Activated effector memory CD4-positive, alpha-beta T cell treated with anti-CD3 and anti-CD28 coated beads, Interleukin-2, amount 50 U/mL, for 16 hours (primary cell): ENCODE data around the gene SLC9A5.
A peak's percentile ranks its signal among the peaks of the same experiment; 100 is the strongest.

Experiments used
- DNase-seq: peaks from one replicate; pipeline ENCODE4 v3.0.0-alpha.2; 2020

SLC9A5 gene

DNA sequence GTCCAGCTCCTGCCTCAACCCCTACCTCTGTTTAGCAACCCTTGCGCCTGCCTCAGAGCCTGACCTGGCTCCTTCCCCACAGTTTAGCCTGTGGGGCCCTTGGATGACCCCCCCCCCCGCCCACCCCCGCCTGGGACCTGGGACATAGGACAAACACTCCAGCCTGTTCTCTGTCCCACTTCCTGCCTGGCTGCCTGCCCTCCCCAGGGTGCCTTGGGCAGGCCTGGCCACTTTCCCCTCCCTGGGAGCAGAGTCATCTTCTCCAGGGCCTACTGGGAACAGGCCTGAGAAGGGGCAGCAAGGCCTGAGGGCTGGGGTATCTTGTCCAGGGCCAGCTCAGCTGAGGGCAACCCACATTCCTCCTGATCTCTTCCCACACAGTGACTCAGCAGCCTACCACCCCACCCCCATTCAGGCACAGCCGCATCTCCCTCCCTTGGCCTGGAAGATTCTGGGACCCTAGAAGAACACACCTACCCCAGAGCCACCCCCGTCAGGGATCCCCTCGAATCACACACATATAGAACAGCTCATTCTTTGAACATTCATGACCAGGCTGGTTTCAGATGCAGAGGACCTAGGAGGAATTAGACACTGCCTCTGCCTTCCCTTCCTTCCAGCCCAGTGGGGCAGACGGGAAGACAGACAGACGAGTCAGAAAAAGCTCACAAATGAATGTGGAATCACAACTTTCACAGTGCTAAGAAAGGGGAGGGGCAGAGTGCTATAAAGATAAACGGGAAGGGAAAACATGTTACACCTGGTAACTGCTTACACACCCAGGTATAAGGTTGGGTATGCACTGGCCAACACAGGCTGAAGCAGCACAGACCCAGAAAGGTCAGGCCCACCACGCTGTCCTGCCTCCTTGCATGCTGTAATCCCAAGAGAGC, 7.5 kb upstream of the SLC9A5 start:
- DNase-seq, result no peak

DNA sequence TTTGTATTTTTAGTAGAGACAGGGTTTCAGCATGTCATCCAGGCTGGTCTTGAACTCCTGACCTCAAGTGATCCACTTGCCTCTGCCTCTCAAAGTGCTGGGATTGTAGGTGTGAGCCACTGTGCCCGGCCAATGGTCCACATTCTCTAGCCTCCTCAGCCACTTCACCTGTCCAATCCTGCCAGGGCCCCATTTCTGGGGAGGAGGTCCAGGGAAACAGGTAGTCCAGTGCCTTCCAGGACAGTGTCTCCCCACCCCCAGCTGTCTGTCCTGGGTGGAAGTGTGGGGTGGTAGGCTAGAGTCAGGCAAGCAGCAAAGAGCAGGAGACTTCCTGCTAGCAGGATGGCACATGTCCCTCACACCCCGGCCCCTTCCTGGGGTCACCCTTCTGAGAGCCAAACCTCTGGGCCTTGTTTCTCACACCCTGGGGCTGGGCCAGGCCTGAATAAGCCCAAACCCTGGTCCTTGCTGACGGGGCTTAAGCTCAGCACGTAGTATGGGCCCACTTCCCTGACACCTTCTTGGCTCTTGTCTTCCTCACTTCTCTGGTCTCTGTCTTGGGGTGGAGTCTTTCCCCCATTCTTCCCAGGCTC, 6.5 kb upstream of the SLC9A5 start:
- no peak for DNase-seq

DNA sequence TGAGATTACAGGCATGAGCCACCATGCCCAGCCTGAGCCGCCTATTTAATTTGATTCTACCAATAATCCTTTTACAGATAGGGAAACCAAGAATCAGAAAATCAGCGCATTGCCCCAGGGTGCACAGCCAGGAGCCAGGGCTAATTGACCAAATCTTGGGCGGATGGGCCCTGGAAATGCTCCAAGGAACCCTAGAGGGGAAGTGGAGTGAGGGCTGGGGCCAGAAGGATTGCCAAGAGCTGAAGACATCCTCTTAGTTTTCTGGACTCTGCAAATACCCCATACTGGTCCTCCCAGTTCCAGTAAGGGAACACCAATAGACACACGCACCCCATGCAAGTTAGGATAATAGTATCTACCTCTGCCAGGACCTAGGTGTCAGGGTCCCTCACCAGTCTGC, 5.3 kb upstream of the SLC9A5 start:
- peak; percentile 56 for DNase-seq

DNA sequence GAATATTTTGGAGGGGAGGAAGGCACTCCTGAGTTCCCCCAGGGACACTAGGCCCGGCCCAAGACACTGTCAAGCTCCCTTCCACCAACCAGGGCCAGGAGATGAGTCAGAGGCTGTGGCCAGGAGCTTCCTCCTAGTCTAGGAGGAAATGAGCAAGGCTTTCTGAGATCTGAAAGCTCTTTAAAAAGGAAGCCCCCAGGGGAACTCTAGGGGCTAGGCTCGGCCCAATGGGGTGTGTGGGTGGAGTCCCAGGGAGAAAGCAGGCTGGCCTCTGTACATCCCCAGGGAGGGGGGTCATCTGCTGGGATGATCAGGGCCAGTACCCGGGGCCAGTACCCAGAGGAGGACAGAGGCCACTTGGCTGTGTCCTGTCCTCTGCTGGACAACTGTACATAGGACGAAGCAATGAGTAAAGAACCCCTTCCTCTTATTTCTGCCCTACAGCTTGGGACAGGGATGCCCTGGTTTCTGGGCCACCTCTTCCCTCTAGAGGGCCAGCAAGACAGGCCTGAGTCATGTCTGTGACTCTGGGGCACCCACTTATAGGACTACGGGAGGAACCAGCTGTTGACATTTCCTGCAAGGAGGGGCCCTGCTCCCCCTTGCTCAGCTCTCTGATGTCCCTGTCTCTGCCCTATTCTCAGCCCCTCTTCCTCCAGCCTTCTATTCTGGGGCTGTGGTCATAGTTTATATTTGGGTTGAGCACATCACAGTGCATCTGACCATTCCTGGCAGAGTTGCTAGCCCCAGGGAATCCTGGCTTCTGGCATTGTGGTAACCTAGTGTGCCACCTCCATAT, 4.2 kb upstream of the SLC9A5 start:
- DNase-seq, result peak; percentile 92

DNA sequence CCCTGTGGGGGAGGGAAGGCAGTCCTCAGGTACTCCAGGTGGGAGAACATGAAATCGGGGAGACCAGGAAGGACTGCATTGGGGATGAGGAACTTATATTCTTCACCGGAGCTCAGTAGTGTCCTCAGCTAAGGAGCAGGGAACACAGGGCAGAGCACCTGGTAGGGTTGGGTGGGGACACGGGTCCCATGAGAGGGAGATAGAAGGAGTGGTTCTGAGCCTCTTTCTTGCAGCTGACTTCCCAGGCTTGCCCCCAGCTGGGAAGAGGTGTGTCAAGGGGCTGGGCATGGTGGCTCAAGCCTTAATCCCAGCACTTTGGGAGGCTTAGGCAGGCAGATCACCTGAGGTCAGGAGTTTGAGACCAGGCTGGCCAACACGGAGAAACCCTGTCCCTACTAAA, 3.6 kb upstream of the SLC9A5 start:
- peak; percentile 62 for DNase-seq

DNA sequence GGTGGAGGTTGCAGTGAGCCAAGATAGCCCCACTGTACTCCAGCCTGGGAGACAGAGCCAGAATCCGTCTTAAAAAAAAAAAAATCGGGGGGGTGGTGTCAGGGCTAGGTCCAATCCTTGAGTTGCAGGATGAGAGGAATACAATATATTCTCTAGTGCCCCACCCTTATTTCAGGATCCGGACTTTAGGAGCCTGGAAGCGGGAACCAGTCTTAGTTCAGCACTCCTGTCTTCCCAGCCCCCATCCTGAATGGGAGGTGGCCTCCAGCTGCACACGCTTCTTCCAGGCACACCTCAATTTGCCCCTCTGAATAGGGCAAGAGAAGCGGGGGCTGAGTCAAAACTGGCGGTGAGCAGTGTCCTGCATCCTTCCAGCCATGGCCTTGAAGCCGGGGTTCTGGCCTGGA, 3.1 kb upstream of the SLC9A5 start:
- peak; percentile 54 for DNase-seq

DNA sequence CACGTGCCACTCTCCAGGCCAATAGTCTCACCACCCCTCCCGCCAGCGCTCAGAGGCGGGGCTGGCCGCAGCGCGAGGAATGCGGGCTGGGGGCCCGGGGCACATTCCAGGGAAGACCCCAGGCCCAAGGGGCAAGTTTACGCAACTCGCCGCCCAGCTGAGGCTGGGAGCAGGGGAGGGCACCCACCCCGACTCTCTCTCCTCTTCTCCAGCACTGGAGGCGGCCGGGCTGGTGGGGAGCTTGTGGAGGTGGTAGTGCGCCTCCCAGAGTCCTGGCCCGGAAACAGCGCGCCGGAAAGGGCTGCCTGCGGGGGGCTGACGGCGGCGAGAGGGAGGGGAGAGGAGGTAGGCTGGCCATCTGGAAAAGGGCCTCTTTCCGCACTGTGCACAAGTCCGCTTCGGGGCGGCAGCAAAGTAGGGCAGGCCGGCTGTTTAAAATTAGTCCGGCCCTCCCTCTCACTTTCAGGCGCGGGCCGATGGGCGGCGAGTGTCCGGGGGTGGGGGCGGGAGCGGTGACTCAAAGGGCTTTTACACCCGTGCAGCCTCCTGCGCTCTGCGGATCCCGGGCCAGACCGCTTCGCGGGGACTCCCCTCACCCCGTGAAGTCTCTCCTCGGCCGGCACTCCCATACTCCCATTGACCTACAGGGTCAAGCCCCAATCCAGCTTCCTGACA, 2.6 kb upstream of the SLC9A5 start:
- peak; percentile 83 for DNase-seq

DNA sequence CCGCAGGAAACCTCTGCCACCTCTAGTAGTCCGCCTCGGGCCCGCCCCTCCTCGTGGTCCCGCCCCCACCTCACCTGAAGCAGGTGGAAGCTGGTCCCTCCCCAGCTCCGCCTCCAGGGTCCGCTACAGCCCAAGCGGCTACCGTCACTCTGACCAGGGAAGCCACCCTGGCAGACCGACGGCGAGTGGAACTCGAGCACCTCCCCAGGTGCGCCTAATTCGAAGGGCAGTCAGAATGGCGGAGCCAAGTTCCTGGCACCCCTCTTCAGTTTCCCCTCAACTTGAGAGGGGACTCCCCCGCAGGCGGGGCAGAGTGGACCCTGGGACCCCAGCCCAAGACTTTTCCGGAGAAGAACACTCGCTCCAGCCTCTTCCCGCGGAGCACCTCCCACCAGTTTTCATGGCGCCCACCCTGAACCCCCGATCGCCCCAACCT, 2.0 kb upstream of the SLC9A5 start:
- DNase-seq, result no peak

DNA sequence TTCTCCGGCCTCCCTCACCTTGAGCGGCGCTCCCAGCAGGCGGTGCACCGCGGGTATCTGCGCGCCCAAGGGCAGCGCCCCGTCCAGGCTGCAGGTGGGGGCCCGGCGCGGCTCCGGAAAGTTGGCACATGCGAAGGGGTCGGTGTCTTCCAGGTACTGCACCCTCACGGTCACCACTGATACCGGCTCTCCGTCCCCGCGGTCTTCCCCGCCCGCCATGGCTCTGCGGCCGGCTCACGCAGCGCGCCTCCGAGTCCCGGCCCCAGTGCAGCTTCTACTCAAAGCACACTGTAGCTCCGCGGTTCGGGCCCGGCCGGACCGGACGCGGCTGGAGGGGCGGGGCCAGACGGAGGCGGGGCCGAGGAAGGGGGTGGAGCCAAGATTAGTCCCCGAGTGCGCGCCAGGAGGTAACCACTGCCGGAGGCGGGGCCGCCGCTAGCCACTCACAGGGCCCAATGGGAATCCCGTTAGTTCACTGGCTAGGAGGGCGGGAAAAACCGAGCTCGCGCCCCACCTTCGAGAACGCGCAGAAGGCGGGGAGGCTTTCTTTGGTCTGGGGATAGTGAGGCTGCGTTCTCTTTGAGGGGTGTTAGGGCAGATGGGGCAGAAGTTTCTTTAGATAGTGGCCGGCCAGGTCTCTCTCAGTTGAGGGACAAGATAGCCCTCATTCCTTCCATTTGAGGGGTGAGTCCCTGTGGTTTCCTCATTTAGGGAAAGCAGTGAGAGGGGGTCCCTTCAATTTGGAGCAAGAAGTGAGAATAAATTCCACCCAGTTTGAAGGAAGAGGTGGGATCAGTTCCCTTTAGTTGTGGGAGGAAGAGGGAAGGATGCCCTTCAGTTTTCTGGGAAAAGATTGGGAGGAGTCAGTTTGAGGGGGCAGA, 1.3 kb upstream of the SLC9A5 start, which contains the start of gene FHOD1:
FHOD1 (minus strand) TSS at position 290 of the 881 bp plus-strand sequence; CDS start at position 219, 71 bp downstream.
- peak; percentile 99 for DNase-seq

DNA sequence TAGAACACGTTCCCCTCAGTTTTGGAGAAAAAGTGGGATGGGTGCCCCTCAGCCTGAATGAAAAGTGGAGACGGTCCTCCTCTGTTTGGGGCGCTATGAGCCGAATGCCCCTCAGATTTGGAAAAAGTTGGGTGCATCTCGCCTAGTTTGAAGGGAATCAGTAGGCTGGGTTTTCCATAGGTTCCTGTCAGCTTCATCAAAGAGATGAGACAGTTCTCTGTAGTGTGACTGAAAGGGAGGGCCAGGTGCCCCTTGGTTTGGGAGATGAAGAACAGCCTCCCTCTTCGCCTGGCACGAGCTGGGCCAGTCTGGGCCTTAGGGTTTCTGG, 742 bp upstream of the SLC9A5 start:
- DNase-seq, result no peak

DNA sequence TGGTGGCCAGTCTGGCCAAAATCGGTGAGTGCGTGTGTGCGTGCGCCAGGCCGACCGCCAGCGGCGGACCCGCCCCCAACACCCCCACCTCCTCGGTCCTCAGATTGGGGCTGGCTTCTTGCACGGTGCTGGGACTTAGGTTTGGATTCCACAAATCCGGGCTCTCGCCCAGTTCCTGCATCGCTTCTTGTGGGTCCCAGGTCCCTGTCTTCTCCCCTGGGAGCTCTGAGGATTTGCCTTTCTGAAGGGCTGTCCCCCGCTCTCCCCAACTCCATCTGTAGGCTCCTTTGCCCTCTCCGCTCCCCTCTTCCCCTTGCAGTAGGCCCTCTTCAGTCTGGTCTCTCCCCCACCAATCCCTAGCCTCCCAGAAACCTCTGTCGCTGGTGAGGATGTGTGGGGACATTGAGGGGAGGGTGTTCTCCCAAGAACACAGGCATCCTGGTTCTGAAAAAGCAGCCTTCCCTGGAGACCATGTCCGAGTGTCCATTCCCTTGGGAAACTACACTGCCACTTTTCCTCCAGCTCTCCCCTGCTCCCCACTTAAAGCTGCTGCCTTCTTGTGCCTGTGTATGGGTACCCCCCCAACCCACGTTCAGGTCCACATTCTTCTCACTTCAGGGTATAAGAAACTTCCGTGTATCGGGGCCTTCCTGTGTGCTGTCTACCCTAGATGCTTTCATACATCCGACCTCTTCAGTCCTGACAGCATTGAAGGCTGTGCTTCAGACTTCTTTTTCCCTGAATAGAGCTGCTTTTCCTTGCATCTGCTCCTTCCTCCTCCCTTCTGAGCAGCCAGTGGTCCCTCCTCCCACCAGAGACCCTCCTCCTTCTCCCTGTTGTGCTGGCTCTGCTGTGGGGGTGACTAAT, 632 bp downstream of the SLC9A5 start:
- DNase-seq, result no peak

DNA sequence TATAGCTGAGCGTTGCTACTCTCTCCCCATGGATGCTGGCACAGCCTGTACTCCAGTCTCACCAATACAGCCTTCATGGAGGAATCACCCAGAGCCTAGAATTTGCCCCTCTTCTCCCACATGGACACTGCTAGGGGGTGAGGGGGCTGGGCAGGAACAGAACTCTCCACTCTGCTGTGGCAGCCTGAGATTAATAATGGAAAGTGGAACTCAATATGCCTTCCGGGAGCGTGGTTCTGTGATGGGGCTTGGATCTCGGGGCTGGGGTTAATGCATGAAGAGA, 1.2 kb downstream of the SLC9A5 start:
- DNase-seq, result no peak

DNA sequence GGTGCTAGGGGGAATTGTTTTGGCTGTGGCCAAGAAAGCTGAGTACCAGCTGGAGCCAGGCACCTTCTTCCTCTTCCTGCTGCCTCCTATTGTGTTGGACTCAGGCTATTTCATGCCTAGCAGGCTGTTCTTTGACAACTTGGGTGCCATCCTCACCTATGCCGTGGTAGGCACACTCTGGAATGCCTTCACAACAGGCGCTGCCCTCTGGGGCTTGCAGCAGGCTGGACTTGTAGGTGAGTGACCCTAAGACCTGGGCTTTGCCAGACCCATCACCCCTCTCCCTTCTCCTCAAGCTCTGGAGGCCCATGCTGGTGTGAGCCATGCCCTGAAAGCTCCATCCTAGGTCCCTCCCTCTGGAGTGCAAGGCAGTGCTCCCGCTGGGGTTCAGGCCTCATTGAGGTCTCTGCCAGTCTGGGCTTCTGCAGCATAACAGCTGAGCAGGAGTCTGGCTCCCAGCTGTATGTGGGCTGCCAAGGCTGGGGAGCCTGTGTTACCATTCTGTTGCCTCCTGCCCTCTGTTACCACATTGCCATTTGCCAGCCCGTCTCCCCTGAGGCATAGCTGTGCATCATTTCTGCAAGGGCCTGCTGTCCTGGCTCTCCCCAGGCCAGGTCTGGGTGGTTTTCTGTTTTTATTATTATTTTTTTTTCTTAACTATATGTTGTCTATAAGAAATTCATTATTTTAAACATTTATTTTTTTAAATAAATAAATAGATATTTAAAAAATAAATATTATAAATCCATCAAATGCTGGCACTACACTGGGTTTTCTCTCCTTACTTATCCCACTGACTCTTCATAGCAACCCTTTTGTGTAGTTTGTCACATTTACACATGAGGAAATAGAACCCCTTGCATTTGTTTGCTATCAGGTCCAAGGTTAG, 4.1 kb downstream of the SLC9A5 start:
- DNase-seq, result no peak

DNA sequence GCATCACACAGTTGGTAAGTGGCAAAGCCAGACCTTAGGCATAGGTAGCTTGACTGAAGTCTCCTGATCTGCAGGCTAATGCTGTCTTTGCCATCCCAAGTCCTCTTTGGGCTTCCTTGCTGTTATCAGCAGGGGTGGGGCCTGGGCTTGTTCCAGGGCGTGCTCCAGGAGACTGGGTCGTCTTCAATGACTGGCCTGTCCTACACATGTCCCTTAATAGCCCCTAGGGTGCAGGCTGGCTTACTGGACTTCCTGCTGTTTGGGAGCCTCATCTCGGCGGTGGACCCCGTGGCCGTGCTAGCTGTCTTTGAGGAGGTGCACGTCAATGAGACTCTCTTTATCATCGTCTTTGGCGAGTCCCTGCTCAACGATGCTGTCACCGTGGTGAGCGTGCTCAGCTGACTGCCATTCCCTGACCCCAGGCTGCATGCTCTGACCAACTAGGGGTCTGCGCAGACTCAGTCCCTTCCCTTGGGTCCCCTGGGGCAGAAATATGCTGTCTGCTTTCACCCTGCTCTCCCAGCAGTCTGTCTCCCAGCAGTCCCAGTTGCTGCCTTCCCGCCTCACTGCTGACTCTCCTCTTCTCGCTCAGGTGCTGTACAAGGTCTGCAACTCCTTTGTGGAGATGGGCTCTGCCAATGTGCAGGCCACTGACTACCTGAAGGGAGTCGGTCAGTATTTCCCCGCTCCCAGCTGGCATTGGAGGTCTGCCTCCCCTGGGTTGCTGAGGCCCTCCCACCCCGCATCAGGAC, 6.2 kb downstream of the SLC9A5 start:
- DNase-seq, result no peak

DNA sequence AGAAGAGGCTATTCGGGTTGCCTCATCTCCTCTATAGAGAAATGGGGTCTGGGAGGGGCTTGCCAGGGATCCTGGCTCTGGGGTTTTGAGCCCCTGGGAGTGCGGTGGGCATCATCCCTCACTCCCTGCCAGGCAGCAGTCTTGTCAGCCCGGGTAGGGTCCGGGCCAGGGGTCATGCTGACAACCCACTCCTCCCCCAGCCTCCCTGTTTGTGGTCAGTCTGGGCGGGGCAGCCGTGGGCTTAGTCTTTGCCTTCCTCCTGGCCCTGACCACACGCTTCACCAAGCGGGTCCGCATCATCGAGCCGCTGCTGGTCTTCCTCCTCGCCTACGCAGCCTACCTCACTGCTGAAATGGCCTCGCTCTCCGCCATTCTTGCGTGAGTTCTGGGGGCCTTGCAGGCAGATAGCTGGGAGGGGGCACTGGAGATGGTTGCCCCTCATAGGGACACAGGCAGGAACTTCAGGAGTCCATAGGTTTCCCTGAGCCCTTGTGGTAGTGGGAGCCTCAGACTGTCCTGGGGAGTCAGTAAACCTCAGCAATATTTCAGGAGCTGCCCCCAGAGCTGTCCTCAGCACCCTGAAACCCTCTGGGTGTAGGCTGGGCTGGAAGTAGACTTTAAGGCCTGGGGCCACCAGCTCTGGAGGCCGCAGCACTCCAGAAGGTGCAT, 6.9 kb downstream of the SLC9A5 start:
- no peak for DNase-seq

DNA sequence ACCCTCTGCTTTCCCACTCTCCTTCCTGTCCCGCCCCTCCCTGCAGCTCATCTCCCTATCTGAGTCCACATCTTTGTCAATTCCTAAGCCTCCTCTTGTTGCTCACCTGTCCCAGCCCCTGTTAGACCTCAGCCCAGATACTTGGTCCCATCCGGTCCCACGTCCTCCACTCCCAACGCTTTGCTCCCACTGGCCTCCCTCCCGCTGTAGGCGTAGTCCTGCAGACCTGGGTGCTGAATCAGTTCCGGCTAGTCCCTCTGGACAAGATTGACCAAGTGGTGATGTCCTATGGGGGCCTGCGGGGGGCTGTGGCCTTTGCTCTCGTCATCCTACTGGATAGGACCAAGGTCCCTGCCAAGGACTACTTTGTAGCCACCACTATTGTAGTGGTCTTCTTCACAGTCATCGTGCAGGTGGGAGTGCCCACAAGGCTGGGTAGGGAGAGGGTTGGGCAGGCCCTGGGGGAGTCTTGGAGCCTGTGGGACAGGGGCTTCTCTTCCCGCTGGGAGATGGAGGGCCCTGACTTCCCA, 8.0 kb downstream of the SLC9A5 start:
- DNase-seq, result no peak

DNA sequence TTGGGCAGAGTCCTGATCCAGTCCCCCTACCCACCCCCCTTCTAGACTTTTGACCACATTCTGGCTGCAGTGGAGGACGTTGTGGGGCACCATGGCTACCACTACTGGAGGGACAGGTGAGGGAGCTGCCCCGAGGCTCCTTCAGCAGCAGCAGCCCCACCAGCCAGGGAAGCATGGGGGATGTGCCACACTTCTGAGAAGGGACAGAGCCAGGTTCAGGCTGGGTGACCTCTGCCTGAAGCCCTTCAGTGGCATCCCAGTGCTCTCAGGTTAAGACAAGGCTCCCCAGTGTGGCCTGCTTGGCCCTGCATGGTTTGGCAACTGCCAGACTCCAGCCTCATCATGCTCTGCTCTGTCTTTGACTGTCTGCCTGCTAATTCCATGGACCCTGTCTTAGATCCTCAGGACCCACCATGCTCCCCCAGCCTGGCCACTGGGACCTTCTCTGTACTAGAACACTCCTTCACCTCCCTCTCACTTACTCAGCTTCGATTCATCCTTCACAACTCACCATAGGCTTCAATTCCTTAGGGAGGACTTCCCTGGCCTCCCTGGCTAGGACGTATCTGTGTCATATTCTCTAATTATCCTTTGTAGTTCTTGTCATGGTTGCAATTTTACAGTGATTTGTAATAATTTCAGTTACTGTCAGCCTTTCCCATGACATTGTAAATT, 8.8 kb downstream of the SLC9A5 start:
- no peak for DNase-seq
